Activated CD8-positive, alpha-beta T cell treated with anti-CD3 and anti-CD28 coated beads for 36 hours (primary cell): ENCODE data around the gene VWA3A. TPM values are rescaled to one million over a fixed set of nuclear protein-coding genes. Genes with fewer than 3 reads are reported as not detected.
A peak's percentile ranks its signal among the peaks of the same experiment; 100 is the strongest.
"Not testable (repeated sequence)": the region's sequence is repeated elsewhere in the genome, so short reads cannot be mapped to it uniquely, and the experiment has no call there.

Source experiments
- ATAC-seq: fragments of 200-7000 bp; cut with Tn5 transposase; one replicate; pipeline ENCODE4 v1.10.0; 2021; ENCODE audit warnings: mild to moderate bottlenecking, moderate library complexity
- CTCF ChIA-PET: fragments of 350-600 bp; sonication (Branson Sonifier 250); formaldehyde crosslinking; loops from one replicate; lab custom pipeline; 2021; ENCODE audit warnings: antibody characterized with exemption; lab: Charles Lee
- POLR2A ChIA-PET: fragments of 350-600 bp; sonication (Branson Sonifier 250); formaldehyde crosslinking; loops from one replicate; lab custom pipeline; 2021; ENCODE audit warnings: antibody characterized with exemption; lab: Charles Lee
- DNase-seq: peaks from one replicate; pipeline ENCODE4 v3.0.0-alpha.2; 2020
- H3K27ac Mint-ChIP-seq: one replicate; pipeline ENCODE4 v1.8.0; 2021; ENCODE audit warnings: mild to moderate bottlenecking, mixed read lengths
- H3K27me3 Mint-ChIP-seq: one replicate; pipeline ENCODE4 v1.8.0; 2021; ENCODE audit warnings: mixed read lengths
- H3K36me3 Mint-ChIP-seq: one replicate; pipeline ENCODE4 v1.8.0; 2021; ENCODE audit warnings: low read depth, mixed read lengths
- H3K4me1 Mint-ChIP-seq: one replicate; pipeline ENCODE4 v1.8.0; 2021; ENCODE audit warnings: low read depth, mixed read lengths
- H3K4me3 Mint-ChIP-seq: one replicate; pipeline ENCODE4 v1.8.0; 2021; ENCODE audit warnings: mild to moderate bottlenecking, moderate library complexity, mixed read lengths
- H3K9me3 Mint-ChIP-seq: one replicate; pipeline ENCODE4 v1.8.0; 2021; ENCODE audit warnings: mixed read lengths
- intact Hi-C: fragments of 100-400 bp; cut with micrococcal nuclease; formaldehyde crosslinking; loops from one replicate; pipeline ENCODE4 v1.10.0; 2022
- total RNA-seq, 2 experiments: library from RNA; stranded (reverse); gene quantifications; one replicate each; pipeline ENCODE4 v1.2.3, GENCODE V29; 2021
- TF ChIP-seq, protein P1 (sequence below): fragments of 200-600 bp; IDR thresholded peaks from one replicate; pipeline ENCODE4 v1.8.0; 2022; ENCODE audit warnings: antibody characterized with exemption, mild to moderate bottlenecking

Gene VWA3A
- total RNA-seq, 2 experiments from 2014 or later, result not detected

DNA sequence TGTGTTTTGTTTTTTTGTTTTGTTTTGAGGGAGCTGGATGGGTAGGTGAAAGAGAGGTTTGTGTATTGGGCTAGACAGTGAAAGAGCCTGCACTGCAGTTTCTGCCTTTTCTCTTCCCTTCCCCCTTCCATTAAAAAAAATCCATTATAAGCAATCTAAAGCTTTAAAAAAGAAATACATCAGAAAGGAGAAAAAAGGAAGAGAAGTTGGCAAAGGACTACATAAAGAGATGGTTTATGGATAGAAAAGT lies 103.0 kb downstream of the VWA3A start:
- intact Hi-C loops, result loop anchor here (2.0 kb wide), 1 partner anchor 101 kb away; the partner anchor contains the start of gene POLR3E
- TF ChIP-seq, protein P1, sequence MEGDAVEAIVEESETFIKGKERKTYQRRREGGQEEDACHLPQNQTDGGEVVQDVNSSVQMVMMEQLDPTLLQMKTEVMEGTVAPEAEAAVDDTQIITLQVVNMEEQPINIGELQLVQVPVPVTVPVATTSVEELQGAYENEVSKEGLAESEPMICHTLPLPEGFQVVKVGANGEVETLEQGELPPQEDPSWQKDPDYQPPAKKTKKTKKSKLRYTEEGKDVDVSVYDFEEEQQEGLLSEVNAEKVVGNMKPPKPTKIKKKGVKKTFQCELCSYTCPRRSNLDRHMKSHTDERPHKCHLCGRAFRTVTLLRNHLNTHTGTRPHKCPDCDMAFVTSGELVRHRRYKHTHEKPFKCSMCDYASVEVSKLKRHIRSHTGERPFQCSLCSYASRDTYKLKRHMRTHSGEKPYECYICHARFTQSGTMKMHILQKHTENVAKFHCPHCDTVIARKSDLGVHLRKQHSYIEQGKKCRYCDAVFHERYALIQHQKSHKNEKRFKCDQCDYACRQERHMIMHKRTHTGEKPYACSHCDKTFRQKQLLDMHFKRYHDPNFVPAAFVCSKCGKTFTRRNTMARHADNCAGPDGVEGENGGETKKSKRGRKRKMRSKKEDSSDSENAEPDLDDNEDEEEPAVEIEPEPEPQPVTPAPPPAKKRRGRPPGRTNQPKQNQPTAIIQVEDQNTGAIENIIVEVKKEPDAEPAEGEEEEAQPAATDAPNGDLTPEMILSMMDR, result no peak
- peak overlapping the region; percentile 82 for H3K4me3 Mint-ChIP-seq
- POLR2A ChIA-PET, result interaction anchor here (0.7 to 8.7 kb wide), 4 partner anchors 12 to 158 kb away, joined by 3 to 113 read pairs (median 5); partner anchors contain the start of gene EEF2K
- peaks cover 12% of the 10 kb centered on the region for H3K36me3 Mint-ChIP-seq
- H3K27me3 Mint-ChIP-seq, result peaks cover 2% of the 10 kb centered on the region
- peak overlapping the region; percentile 67 for H3K27ac Mint-ChIP-seq
- CTCF ChIA-PET, result interaction anchor here (1.4 to 3.0 kb wide), 6 partner anchors 11 to 157 kb away, joined by 3 to 41 read pairs (median 9); partner anchors contain the start of genes EEF2K and POLR3E
- H3K9me3 Mint-ChIP-seq, result peaks cover 8% of the 10 kb centered on the region
- peaks cover 44% of the 10 kb centered on the region for H3K4me1 Mint-ChIP-seq
- ATAC-seq (no peak), DNase-seq (no peak)

DNA sequence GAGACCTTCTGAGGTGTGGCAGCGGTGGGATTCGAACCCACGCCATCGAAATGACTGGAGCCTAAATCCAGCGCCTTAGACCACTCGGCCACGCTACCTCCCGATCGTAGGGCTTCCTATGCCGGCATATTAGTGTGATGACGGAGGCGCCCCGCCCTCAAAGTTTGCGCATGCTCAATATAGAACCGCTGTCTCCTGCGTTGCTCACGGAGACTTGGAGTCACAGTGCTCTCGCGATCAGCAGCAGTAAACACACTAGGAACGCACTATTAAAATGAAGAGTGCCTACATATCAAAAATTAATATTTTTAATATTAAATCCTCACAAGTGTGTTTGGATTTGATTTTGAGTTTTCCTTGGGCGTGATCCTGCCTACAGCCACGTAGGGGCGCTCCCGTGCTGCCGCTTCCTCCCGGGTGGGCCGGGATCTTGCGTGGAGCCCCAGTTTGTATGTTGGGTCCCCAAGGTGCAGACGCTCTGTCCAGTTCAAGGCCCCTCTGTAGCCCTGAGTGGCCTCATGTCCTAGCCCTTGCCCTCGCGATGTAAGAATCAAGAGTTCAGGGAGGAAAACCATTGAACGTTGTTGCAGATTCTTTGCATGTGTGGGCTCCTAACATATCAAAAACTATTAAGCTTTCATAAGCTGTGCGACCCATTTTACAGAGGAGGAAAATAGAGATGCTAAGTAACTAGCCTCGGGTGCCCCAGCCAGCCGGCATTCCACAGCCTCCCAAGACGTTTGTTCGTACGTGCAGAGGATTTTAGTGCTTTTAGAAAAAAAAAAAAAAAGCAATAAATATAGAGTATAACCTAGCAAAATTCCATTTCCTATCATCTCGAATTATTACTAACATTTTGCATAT lies 103.6 kb downstream of the VWA3A start:
- TF ChIP-seq, protein P1, result peak; percentile 96
- ChIA-PET CTCF (interaction anchor here (0.6 to 3.0 kb wide), 10 partner anchors 11 to 157 kb away, joined by 3 to 41 read pairs (median 6); partner anchors contain the start of genes EEF2K and POLR3E), POLR2A (interaction anchor here (0.6 to 8.7 kb wide), 6 partner anchors 12 to 158 kb away, joined by 3 to 113 read pairs (median 5); partner anchors contain the start of gene EEF2K)
- peak; percentile 12 for ATAC-seq
- H3K27me3 Mint-ChIP-seq, result peaks cover 2% of the 10 kb centered on the region
- H3K9me3 Mint-ChIP-seq, result peaks cover 8% of the 10 kb centered on the region
- peaks cover 44% of the 10 kb centered on the region for H3K4me1 Mint-ChIP-seq
- peaks cover 12% of the 10 kb centered on the region for H3K36me3 Mint-ChIP-seq
- DNase-seq, result peak; percentile 95
- H3K27ac Mint-ChIP-seq, result peak overlapping the region; percentile 85
- intact Hi-C loops, result loop anchor here (2.0 kb wide), 1 partner anchor 101 kb away; the partner anchor contains the start of gene POLR3E
- peak overlapping the region; percentile 82 for H3K4me3 Mint-ChIP-seq

- intact Hi-C loops, DNase-seq, ATAC-seq, H3K9me3 Mint-ChIP-seq, H3K27me3 Mint-ChIP-seq: not testable (repeated sequence)
- Mint-ChIP-seq H3K4me3 (peak overlapping the region; percentile 82), H3K4me1 (peaks cover 44% of the 10 kb centered on the region), H3K27ac (peak overlapping the region; percentile 42), H3K36me3 (peaks cover 12% of the 10 kb centered on the region)
- ChIA-PET POLR2A (interaction anchor here (0.6 to 8.7 kb wide), 4 partner anchors 11 to 103 kb away, joined by 3 to 113 read pairs (median 8); partner anchors contain the start of gene EEF2K), CTCF (interaction anchor here (0.6 to 3.0 kb wide), 5 partner anchors 10 to 105 kb away, joined by 3 to 41 read pairs (median 5); partner anchors contain the start of genes EEF2K and POLR3E)
Observed at GRCh38 chr16:22196559-22197168, 104.3 kb downstream of the VWA3A start.

DNA sequence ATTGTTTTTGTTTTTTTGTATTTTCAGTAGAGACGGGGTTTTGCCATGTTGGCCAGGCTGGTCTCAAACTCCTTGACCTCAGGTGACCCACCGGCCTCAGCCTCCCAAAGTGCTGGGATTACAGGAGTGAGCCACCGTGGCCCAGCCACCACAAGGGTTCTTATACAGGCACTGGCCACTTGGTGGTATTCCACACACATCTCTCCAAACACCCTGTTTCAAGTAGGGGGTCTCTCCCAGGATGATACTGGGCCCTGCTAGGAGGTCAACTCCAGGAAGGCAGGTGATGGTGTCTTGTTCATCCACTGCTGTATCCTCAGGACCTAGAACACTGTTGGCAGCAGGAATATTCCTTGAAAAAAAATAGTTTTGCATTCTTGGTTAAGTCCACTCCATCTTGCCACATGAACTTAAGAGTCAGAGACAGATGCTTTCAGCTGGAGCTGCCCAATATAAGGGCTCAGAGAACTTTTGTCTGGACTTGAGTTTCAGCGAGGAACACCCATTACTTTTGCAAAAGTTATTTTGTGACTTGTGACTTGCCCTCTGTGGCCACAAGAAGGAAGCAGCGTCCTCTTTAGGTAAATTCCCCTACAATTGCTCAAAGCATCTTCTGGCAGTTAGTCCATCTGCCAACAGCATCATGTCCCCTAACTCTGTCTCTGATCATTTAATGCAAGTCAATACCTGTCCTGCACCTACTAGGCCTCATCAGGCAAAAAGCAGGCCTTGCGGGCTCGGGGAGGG lies 106.4 kb downstream of the VWA3A start:
- ChIA-PET POLR2A (interaction anchor here (0.7 to 1.5 kb wide), 4 partner anchors 8 to 100 kb away, joined by 3 to 4 read pairs (median 3); partner anchors contain the start of gene EEF2K), CTCF (interaction anchor here (1.4 kb wide), 1 partner anchor 98 kb away, joined by 4 read pairs; no protein-coding TSS in a partner anchor)
- Mint-ChIP-seq H3K36me3 (peaks cover 10% of the 10 kb centered on the region), H3K4me3 (no peak overlapping the region), H3K27me3 (peaks cover 2% of the 10 kb centered on the region), H3K27ac (peak overlapping the region; percentile 52), H3K4me1 (peaks cover 28% of the 10 kb centered on the region), H3K9me3 (peaks cover 4% of the 10 kb centered on the region)
- intact Hi-C loops, result no loop called here
- no peak for DNase-seq
- TF ChIP-seq, protein P1, result no peak
- ATAC-seq, result no peak
